Activated CD4-positive, alpha-beta T cell treated with anti-CD3 and anti-CD28 coated beads, Interleukin-2, amount 10 ng/mL, durations not matched to agents 7 days and 5 days (primary cell): ENCODE results near the gene REPIN1. TPM values are rescaled to one million over a fixed set of nuclear protein-coding genes. Genes with fewer than 3 reads are reported as not detected.
A peak's percentile ranks its signal among the peaks of the same experiment; 100 is the strongest.

Source experiments
- CTCF ChIA-PET: fragments of 350-600 bp; sonication (Branson Sonifier 250); formaldehyde crosslinking; loops from one replicate; lab custom pipeline; 2021; ENCODE audit warnings: antibody characterized with exemption; lab: Charles Lee
- POLR2A ChIA-PET: fragments of 350-600 bp; sonication (Branson Sonifier 250); formaldehyde crosslinking; loops from one replicate; lab custom pipeline; 2021; ENCODE audit warnings: antibody characterized with exemption; lab: Charles Lee
- DNase-seq: peaks from one replicate; pipeline ENCODE4 v3.0.0-alpha.2; 2020
- H3K27ac Mint-ChIP-seq: one replicate; pipeline ENCODE4 v1.8.0; 2021; ENCODE audit warnings: mild to moderate bottlenecking, moderate library complexity, mixed read lengths
- H3K27me3 Mint-ChIP-seq: one replicate; pipeline ENCODE4 v1.8.0; 2021; ENCODE audit warnings: mixed read lengths
- H3K36me3 Mint-ChIP-seq: one replicate; pipeline ENCODE4 v1.8.0; 2021; ENCODE audit warnings: low read depth, mixed read lengths
- H3K4me1 Mint-ChIP-seq: one replicate; pipeline ENCODE4 v1.8.0; 2021; ENCODE audit warnings: mixed read lengths
- H3K4me3 Mint-ChIP-seq: one replicate; pipeline ENCODE4 v1.8.0; 2021; ENCODE audit warnings: mild to moderate bottlenecking, moderate library complexity, mixed read lengths
- H3K9me3 Mint-ChIP-seq: one replicate; pipeline ENCODE4 v1.8.0; 2021; ENCODE audit warnings: mixed read lengths
- total RNA-seq, 2 experiments: library from RNA; stranded (reverse); gene quantifications; one replicate each; pipeline ENCODE4 v1.2.3, GENCODE V29; 2021

Gene REPIN1
- total RNA-seq, 2 experiments from 2014 or later, result 45.1 to 54.6 TPM

DNA sequence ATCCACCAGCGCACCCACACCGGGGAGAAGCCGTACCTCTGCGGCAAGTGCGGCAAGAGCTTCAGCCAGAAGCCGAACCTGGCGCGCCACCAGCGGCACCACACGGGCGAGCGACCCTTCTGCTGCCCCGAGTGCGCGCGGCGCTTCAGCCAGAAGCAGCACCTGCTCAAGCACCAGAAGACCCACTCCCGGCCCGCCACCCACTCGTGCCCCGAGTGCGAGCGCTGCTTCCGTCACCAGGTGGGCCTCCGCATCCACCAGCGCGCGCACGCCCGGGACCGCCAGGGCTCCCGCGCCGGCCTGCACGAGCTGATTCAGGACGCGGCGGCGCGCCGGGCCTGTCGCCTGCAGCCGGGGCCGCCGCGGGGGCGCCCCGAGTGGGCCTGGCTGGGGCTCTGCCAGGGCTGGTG is 28.2 kb downstream of the REPIN1 start:
- DNase-seq, result no peak
- Mint-ChIP-seq H3K4me3 (no peak overlapping the region), H3K27me3 (no peaks in the 10 kb centered on the region), H3K9me3 (no peaks in the 10 kb centered on the region), H3K36me3 (no peaks in the 10 kb centered on the region), H3K4me1 (no peaks in the 10 kb centered on the region), H3K27ac (no peak overlapping the region)
- ChIA-PET CTCF (interaction anchor here (0.6 kb wide), 1 partner anchor 23 kb away, joined by 3 read pairs; no protein-coding TSS in a partner anchor), POLR2A (no interaction called here)

DNA sequence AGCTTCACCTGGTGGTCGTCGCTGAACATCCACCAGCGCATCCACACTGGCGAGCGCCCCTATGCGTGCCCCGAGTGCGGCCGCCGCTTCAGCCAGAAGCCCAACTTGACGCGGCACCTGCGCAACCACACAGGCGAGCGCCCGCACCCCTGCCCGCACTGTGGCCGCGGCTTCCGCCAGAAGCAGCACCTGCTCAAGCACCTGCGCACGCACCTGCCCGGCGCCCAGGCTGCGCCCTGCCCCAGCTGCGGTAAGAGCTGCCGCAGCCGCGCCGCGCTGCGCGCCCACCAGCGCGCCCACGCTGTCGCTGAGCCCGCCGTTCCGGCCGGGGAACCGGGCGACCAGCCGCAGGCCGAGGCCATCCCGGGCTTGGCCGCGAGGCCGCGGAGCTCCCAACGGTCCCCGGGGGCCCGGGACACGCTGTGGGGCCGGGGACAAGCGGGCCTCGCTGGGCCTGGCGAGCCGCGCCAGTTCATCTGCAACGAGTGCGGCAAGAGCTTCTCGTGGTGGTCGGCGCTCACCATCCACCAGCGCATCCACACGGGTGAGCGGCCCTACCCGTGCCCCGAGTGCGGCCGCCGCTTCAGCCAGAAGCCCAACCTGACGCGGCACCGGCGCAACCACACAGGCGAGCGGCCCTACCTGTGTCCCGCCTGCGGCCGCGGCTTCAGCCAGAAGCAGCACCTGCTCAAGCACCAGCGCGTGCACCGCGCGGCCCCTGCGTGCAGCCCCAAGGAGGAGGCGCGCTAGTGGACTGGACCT is 28.9 kb downstream of the REPIN1 start:
- ChIA-PET POLR2A (no interaction called here), CTCF (no interaction called here)
- Mint-ChIP-seq H3K27me3 (no peaks in the 10 kb centered on the region), H3K36me3 (no peaks in the 10 kb centered on the region), H3K4me1 (peaks cover 2% of the 10 kb centered on the region), H3K9me3 (no peaks in the 10 kb centered on the region), H3K27ac (no peak overlapping the region), H3K4me3 (no peak overlapping the region)
- DNase-seq, result no peak

DNA sequence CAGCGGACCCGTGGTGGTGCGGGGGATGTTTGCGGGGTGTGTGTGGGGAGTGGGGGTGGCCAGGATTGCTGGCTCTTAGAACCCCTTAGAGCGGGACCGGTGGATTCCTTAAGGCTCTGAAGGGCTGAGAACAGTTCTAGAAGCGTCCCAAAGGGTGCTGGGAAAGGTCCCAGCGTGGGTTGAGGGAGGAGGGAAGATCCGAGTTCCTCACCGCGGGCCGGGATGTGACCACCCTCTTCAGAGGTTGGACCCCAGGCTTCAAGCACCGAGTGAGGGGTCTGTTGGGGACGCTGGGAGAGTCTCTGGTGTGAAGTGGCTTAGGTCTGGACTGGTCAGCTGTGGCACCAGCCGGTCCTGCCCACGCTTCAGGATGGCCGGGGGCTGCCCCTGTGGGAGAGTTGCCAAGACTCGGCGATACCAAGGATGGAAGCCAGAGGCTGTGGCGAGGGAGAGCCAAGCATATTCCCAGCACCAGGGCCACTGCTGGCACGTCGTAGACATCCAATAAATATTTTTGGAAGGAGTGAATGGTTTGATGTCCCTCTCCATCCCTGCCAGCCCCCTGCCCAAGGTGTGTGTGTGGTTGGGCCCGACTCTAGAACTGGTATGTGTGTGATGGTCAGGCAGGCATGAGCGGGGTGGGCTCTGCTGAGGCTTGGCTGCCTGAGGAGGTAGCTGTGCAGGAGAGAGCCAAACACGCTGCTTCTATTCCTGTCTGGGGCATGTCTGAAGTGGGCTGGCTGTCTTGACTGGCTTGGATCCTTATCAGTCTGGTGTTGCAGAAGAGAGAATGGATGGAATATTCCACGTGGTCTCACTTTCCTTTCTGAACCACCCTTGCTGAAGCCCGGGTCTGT is 29.7 kb downstream of the REPIN1 start:
- POLR2A ChIA-PET, result no interaction called here
- H3K27me3 Mint-ChIP-seq, result no peaks in the 10 kb centered on the region
- CTCF ChIA-PET, result no interaction called here
- H3K36me3 Mint-ChIP-seq, result no peaks in the 10 kb centered on the region
- DNase-seq, result no peak
- no peak overlapping the region for H3K27ac Mint-ChIP-seq
- H3K4me3 Mint-ChIP-seq, result no peak overlapping the region
- H3K9me3 Mint-ChIP-seq, result no peaks in the 10 kb centered on the region
- peaks cover 5% of the 10 kb centered on the region for H3K4me1 Mint-ChIP-seq

DNA sequence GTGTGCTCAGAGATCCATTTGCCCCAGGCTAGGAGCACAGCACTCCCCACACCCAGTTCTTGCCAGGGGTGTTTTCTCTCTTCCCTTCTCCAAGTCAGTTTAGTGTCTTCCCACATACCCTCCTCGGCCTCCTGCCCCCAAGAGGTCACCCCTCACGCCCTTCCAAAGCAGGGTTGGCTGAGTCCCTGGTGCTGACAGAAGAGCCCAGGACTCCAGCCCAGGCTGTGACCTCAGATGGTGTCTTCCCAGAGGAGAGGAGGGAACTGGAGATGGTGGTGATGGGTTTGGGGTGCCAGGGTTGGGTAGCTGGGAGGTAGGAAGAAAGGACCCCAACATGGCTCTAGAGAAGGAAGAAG is 30.3 kb downstream of the REPIN1 start:
- no peak overlapping the region for H3K4me3 Mint-ChIP-seq
- no peak for DNase-seq
- no peaks in the 10 kb centered on the region for H3K27me3 Mint-ChIP-seq
- no peaks in the 10 kb centered on the region for H3K36me3 Mint-ChIP-seq
- peaks cover 10% of the 10 kb centered on the region for H3K4me1 Mint-ChIP-seq
- no peak overlapping the region for H3K27ac Mint-ChIP-seq
- ChIA-PET CTCF (no interaction called here), POLR2A (no interaction called here)
- H3K9me3 Mint-ChIP-seq, result no peaks in the 10 kb centered on the region

DNA sequence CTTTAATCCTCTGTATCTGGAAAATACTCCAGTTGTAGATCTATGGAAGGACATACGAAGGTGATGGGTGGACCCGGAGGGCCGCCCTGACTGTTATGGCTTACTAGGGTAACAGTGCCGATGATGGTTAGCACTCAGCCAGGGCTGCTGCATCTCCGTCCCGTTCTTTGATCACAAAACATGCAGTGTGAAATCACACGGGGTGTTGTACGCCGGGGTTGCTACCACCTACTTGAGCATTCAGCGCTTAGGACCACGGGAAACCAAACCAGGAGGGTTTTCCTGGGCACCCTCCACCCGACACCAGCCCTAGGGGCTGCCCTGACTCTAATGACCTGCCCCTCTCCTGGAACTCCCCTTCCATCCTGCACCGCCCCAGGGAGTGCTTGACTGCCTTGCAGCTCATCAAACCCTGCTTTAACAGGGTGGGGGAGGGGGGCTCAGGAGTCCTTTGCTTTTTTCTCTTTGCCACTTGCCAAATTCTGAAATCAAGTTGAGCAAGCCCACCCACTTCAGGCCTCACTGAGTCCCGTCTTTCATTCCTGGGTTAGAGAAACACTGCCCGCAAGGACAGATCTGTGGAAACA is 30.9 kb downstream of the REPIN1 start:
- DNase-seq, result no peak
- Mint-ChIP-seq H3K4me1 (peaks cover 16% of the 10 kb centered on the region), H3K9me3 (no peaks in the 10 kb centered on the region), H3K4me3 (no peak overlapping the region), H3K27ac (no peak overlapping the region), H3K36me3 (no peaks in the 10 kb centered on the region), H3K27me3 (no peaks in the 10 kb centered on the region)
- ChIA-PET POLR2A (no interaction called here), CTCF (interaction anchor here (0.7 to 0.8 kb wide), 3 partner anchors 26 to 40 kb away, joined by 3 read pairs; no protein-coding TSS in a partner anchor)

DNA sequence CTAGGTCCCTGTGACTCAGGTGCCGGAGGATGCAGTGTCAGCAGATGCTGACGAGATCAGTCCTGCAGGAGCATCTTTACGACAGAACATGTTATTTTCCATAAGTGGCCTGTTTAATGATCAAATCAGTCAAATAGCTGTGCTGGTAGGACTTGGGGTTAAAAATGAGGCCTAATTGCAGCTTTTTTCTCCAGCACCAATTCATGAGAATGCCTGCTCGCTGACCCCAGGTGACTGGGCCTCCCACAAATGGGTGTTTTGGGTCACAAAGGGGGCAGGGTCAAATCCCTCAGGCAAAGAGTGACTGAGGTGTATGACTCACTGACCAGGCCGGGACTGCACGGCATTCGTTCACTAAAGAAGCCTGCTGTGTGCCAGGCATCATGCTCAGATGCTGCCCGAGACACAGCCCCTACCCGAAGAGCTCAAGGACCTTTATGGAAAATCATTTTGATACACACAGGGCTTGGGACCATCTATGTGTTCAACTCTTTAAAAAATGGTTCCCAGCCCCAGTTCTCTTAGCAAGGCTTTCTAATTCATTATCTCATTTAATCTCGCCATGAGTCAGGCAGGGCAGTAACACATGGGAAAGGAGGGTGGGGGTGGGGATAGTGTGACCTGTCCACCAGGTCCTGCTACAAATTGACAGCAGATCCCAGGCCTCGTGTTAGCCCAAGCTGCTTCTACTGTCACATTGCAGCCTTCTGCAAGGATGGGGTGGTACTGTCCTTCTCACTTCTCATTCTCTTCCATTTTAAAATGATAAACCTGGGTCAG is 31.6 kb downstream of the REPIN1 start:
- CTCF ChIA-PET, result interaction anchor here (0.7 to 1.2 kb wide), 4 partner anchors 14 to 39 kb away, joined by 3 read pairs; no protein-coding TSS in a partner anchor
- no peaks in the 10 kb centered on the region for H3K36me3 Mint-ChIP-seq
- H3K9me3 Mint-ChIP-seq, result no peaks in the 10 kb centered on the region
- peak overlapping the region; percentile 15 for H3K27ac Mint-ChIP-seq
- H3K27me3 Mint-ChIP-seq, result no peaks in the 10 kb centered on the region
- peaks cover 17% of the 10 kb centered on the region for H3K4me1 Mint-ChIP-seq
- DNase-seq, result no peak
- POLR2A ChIA-PET, result no interaction called here
- H3K4me3 Mint-ChIP-seq, result no peak overlapping the region

DNA sequence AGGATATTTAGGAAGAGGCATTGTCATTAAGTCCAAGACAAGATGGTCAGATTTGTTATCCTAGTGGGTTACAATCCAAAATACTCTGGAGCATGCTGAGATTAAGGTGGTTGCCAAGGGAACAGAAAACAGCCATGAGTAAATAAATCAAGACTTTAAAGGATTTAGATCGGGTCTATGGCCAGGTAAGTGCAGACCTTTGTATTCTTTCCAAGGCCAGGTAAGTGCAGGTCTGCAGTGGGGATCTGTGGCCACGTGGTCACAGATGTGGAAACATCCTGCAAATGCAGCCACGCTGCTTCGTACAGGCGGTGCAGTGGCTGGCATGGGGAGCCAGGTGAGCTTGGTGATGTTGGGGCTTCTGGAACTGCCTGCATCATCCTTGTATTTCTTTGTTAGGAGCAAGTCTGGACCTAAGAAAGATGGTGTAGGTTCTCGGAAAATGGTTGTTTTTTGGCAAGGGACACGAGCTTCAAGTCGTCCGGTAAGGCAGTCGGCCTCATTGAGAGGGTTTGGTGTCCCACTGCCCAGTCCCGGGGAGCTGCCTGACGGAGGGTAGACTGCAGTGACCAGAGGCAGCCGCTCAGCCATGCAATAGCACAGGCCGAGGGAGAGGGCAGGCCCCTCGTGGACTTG is 32.3 kb downstream of the REPIN1 start:
- Mint-ChIP-seq H3K4me3 (no peak overlapping the region), H3K36me3 (peaks cover 3% of the 10 kb centered on the region), H3K27me3 (no peaks in the 10 kb centered on the region), H3K4me1 (peaks cover 21% of the 10 kb centered on the region), H3K27ac (no peak overlapping the region), H3K9me3 (no peaks in the 10 kb centered on the region)
- ChIA-PET CTCF (interaction anchor here (0.7 to 1.7 kb wide), 4 partner anchors 14 to 48 kb away, joined by 3 to 7 read pairs (median 3); no protein-coding TSS in a partner anchor), POLR2A (no interaction called here)
- no peak for DNase-seq

DNA sequence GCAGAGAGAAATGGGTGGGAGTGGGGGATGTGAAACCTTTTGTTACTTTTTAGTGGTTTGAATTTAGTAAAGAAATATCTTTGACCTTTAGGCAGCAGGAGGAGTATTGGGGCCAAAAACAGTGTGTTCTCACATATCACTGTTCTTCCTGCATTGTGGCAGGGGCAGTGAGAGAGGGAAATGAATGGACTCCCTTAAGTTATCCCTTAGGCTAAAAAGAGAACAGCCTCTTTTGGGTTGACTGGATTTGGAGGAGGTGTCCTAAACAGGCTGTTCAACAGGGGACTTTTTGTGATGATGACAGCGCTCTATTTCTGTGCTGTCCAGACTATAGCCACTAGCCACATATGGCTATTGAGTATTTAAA is 32.8 kb downstream of the REPIN1 start:
- no peak for DNase-seq
- H3K36me3 Mint-ChIP-seq, result peaks cover 3% of the 10 kb centered on the region
- H3K4me3 Mint-ChIP-seq, result no peak overlapping the region
- CTCF ChIA-PET, result interaction anchor here (0.7 to 2.0 kb wide), 4 partner anchors 17 to 48 kb away, joined by 3 to 7 read pairs (median 4); no protein-coding TSS in a partner anchor
- H3K4me1 Mint-ChIP-seq, result peaks cover 26% of the 10 kb centered on the region
- no peaks in the 10 kb centered on the region for H3K9me3 Mint-ChIP-seq
- POLR2A ChIA-PET, result no interaction called here
- no peaks in the 10 kb centered on the region for H3K27me3 Mint-ChIP-seq
- no peak overlapping the region for H3K27ac Mint-ChIP-seq

DNA sequence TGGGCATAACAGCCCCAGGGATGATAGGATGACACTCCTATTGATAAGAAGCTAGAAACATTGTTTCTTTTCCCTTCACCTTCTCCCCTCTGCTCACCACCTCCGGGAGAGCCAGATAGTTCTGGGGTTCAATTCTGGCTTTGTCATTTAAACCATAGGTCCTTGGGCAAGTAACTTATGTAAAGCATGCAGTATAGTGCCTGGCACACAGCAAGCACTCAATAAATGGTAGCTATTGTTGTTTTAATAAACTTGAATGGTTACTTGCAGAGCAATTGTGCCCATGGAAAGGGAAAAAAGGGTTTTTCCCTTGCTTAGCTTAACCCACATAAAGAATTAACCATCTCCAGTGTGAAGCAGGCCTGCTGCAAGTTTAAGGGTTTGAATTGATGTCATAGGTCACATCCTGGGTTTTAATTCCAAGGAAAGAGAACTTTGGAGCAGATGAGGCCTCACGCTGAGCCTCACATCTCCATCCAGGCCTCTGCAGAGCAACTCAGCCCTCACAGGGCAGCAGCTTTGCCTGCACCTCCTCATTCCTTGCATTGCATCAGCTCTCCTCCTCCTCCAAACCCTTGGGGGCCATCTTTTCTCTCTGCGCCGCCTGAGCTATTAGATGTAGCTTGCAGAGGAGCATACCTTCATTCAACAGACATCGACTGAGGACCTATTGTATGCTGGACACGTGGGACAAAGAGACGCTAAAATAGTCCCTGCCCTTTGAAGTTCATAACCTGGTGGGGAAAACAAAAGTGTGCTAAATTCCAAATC is 33.4 kb downstream of the REPIN1 start:
- peaks cover 4% of the 10 kb centered on the region for H3K36me3 Mint-ChIP-seq
- H3K9me3 Mint-ChIP-seq, result no peaks in the 10 kb centered on the region
- ChIA-PET POLR2A (no interaction called here), CTCF (interaction anchor here (1.2 to 2.0 kb wide), 5 partner anchors 16 to 49 kb away, joined by 3 to 7 read pairs (median 3); no protein-coding TSS in a partner anchor)
- H3K4me3 Mint-ChIP-seq, result no peak overlapping the region
- no peak overlapping the region for H3K27ac Mint-ChIP-seq
- no peaks in the 10 kb centered on the region for H3K27me3 Mint-ChIP-seq
- DNase-seq, result no peak
- peaks cover 30% of the 10 kb centered on the region for H3K4me1 Mint-ChIP-seq

DNA sequence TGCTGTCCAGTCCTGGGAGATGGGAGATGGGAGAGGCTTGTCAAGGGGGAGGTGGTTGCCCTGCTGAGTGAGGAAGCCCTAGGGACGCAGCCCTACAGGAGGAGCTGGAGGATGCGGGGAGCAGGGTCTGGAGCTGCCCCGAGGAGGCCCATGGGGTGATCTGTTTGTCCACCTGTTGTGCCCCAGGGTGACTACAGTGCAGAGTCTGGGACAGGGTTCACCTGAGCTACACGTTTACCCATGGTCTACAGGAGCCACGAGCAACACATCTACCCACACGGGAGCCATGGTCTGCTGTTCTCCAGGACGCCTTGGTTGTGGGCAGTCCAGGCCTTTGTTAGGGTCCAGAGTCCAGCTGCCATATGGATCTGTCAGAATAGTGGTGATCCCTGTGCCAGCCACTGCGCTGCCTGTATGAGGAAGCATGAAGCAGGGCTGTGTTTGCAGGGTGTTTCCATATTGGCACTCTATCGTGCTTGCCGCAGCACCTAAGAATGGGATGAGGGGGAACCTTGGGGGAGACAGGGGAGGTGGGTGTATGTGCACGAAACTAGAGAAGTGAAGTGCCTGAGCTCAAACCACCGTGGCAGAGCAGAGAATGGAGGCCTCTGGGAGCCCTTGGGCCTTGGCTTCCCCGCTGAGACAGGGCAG is 34.2 kb downstream of the REPIN1 start:
- H3K27me3 Mint-ChIP-seq, result no peaks in the 10 kb centered on the region
- no peaks in the 10 kb centered on the region for H3K9me3 Mint-ChIP-seq
- H3K4me1 Mint-ChIP-seq, result peaks cover 32% of the 10 kb centered on the region
- peak overlapping the region; percentile 68 for H3K27ac Mint-ChIP-seq
- no peak overlapping the region for H3K4me3 Mint-ChIP-seq
- no peak for DNase-seq
- H3K36me3 Mint-ChIP-seq, result peaks cover 6% of the 10 kb centered on the region
- POLR2A ChIA-PET, result no interaction called here
- CTCF ChIA-PET, result interaction anchor here (0.6 to 2.1 kb wide), 5 partner anchors 15 to 912 kb away, joined by 3 to 5 read pairs (median 4); no protein-coding TSS in a partner anchor
